Fibroblast of skin of left biceps (primary cell): ENCODE results near the gene VPS51.
A peak's percentile ranks its signal among the peaks of the same experiment; 100 is the strongest.

Experiments
- DNase-seq, 2 experiments: peaks; one replicate each; pipeline ENCODE4 v3.0.0-alpha.2; 2013; ENCODE audit warnings: low read depth in 2 of 2

VPS51 gene

DNA sequence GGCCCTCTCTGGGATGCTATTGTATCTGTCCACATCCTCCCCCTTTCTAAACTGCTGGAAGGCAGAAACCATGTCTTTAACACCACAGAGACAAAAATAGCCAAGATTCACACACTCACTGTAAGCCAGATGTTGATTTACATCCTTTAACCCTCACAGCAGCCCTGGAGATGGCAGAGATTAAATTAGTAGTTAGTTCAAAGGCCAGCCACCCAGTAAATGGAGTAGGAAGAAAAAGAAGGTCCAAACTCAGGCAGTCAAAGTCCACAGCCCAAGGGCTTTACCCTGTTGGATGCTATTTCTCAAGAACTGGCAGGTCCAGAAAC, 23.6 kb downstream of the VPS51 start:
- DNase-seq = no peak

DNA sequence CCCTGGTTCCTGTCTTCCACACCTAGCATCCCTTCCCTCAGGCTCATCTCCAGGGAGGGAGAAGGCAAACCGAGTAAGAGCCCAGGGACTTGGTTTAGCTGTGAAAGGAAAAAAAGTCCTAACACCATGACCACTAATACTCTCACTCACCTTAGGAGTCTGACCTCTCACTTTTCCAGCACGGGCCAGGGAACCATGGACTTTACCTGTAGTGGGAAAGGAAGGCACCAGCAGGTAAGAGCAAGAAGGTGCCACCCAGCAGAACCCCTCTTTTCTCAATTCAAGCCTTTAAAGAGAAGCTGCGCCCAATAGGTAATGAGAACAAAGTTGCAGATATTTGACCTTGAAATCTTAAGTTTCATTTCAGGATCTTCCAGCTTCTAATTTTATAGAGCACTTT, 24.8 kb downstream of the VPS51 start:
- no peak for DNase-seq

GRCh38 chr11:65121447-65121864, 25.4 kb downstream of the VPS51 start:
- DNase-seq = no peak

DNA sequence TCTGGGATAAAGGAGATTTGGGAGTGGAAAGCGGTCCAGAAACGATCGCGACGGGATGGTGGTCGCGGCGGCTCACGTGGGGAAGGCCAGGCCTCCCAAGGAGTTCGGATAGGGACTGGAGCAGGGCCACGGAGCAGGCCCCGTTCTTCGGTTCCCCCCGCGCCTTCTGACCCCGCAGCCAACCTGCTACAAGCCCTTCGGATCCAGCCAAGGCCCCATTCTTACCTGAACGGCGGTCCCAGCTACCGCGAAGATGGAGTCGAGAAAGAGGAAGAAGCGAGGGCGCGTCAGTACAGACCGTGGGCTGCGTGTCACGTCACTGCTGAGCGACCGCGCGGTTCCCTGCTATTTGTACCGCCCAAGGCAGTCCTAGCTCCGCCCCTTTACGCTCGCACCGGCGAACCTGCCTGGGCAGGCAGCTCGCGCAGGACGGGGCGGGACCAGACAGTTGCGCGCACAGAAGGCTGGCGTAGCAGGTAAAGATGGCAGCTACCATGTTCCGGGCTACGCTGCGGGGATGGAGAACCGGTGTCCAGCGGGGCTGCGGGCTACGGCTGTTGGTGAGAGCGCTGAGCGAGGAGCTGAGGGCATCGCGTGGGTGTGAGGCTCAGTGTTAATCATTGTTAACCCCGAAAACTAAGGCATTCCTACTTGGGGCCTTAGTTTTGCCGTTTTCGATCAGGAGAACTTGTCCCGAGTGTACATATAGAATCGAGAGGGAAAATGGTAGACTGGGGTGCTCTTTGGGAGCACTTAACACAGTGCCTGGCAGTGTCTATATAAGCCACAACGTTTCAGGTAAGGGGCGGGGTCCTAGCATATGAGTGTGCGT, 26.1 kb downstream of the VPS51 start, which contains the start of the genes FAU and MRPL49:
FAU (minus strand) TSS at position 270 of the 832 bp plus-strand sequence. CDS start 321 bp downstream, outside the sequence.
MRPL49 (plus strand) TSS at position 457 of the 832 bp plus-strand sequence; CDS start at position 483, 26 bp downstream.
- DNase-seq = peak; percentile 79 to 81

DNA sequence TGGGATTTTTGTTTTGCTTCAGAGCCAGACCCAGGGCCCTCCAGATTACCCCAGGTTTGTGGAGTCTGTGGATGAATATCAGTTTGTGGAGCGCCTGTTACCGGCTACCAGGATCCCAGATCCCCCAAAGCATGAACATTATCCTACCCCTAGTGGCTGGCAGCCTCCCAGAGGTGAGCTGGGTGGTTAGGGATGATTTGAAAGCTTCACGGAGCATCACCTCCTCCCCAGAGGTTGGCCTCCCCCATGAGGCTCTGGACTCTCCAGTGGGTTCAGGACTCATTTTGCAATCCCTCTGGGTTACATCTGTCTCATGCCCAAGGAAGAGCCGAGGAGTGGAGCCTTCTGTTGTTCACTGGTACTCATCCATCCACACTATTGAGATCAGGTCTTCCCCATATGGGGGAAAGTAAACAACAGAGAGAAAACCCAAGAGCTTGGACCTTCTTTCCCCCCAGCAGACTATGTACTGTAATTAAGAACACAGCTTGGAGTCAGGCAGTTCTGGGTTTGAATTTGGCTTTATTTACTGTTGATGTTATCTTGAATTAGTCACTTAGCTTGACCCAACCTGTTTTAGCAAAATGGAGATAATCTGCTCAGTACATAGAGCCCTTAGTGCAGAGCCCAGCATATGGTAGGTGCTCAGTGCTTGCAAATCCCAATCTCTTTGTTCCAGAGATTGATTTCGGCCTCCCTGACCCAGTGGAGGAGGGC, 28.6 kb downstream of the VPS51 start:
- no peak for DNase-seq

DNA sequence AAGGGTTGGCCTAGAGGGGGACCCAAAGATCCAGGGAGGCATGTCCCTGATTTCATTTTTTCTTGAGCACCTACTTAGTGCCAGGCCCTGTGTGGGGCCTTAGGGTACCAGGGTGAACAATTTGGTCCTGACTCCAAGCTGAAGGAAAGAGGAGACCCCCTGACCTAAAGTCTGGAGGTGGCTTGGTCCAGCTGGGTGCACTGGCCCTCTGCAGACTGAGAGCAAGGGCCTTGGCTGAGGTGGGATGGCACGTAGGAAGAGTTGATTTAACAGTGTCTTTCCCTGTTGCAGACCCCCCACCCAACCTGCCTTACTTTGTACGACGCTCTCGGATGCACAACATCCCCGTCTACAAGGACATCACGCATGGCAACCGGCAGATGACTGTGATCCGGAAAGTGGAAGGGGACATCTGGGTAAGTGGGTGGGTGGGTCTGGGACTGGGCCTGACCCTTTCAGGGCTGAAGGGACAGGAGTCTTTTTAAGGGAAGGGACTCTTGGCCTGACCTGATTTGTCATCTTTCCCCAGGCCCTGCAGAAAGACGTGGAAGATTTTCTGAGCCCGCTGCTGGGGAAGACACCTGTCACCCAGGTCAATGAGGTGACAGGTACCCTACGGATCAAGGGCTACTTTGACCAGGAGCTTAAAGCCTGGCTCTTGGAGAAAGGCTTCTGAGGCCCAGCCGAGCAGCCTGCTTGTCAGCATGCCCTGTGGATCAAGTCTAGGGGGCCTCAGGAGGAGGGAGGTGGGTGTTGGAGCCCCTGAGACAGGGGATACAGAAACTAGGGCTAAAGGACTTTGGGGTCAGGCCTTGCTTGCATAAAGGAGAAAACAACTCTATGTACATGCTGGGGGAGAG, 29.4 kb downstream of the VPS51 start:
- DNase-seq = no peak

- DNase-seq = no peak
Observed at GRCh38 chr11:65126624-65127274, 30.7 kb downstream of the VPS51 start.

GRCh38 chr11:65127473-65128181, 31.6 kb downstream of the VPS51 start:
- DNase-seq = no peak

- no peak for DNase-seq
Observed at GRCh38 chr11:65128182-65129145, 32.5 kb downstream of the VPS51 start.

GRCh38 chr11:65129649-65130441, 33.8 kb downstream of the VPS51 start:
- DNase-seq = no peak

DNA sequence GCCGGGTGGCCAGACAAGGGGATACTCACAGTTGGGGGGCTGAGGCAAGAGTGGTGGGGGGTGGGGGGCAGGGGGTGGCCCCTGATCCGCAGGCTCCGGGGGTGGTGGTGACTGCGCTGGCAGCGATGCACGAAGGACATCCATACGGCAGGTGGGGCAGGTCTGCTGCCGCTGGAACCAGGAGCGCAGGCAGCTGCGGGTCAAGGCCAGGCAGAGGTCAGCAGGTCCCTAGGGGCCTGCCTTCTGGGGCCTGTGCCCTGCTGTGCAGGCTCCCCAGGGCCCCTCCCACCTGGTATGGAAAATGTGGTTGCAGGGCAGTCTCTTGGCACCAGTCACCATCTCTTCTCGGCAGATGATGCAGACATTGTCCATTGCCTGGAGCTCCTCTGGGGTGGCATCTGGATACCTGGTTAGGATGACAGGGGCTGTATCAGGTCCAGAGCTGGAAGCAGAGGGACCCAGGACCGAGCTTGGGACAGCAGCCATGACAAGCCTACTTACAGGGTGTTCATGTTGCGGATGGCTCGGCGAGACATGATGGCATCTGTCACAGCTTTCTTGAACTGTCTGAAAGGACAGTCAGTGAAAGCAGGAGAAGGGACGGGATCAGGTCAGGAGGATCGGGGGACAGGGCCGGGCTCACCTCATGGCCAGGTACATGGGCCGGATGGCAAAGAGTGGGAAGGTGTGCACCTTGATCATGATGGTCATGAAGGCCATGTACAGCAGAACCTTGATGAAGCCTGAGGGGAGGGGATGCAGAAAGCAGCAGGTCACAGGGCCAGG, 34.8 kb downstream of the VPS51 start:
- no peak for DNase-seq

GRCh38 chr11:65131417-65131776, 35.4 kb downstream of the VPS51 start:
- DNase-seq = no peak

DNA sequence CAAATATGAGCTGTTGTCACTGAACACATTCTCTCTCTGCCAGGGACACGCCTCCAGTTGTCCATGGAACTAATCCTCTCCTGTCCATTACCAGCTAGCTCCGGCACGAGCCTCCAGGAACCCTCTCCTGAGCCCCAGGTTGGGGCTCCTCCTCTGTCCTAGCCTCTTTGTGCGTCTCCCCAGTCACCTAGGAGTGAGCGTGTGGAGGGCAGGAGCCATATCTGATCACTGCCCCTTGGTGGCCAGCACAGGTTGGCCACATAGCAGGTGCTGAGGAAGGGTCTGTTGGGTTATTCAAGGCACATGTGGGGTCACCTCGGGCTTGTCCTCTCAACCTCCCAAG, 35.9 kb downstream of the VPS51 start:
- no peak for DNase-seq

- DNase-seq = no peak
Observed at GRCh38 chr11:65132238-65132987, 36.4 kb downstream of the VPS51 start.

GRCh38 chr11:65132988-65133700, 37.1 kb downstream of the VPS51 start:
- no peak for DNase-seq

DNA sequence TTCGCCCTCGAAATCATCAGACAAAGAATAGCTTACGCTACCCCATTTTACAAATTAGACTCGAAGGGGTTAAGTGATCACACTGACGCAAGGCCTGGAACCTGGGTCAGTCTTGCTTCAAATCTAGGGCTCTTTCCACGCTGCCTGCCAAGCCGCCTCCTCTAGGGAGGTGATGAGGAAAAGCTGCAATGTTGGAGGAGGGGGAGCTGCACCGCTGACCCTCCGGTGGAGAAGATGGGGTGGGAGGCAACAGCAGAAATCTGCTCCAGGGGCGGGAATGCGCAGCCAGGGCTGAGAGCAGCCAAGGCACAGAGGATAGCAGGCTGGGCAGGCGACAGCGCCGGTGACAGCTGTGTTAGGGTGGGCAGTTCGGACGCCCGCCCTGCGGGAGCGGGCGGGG, 37.7 kb downstream of the VPS51 start:
- no peak for DNase-seq
